GM23338 (cell line): ENCODE measurements around the gene DHRS2.

Experiments
- CREB1 ChIP-seq: fragments of 250-450 bp; sonication (Bioruptor Pico); IDR thresholded peaks from 2 replicates; pipeline ENCODE4 v1.5.0; 2020; ENCODE audit warnings: low read depth, mild to moderate bottlenecking, moderate library complexity
- CTCF ChIP-seq, 2 experiments: fragments of 200-600 bp in 1 of 2; sonication (generic) in 1 of 2; conservative IDR thresholded peaks; 2 replicates each; pipeline versions ENCODE4 v1.5.1 to v1.6.1; 2016 to 2017; ENCODE audit warnings: antibody characterized with exemption in 2 of 2, low read depth in 2 of 2, mild to moderate bottlenecking in 2 of 2, moderate library complexity in 1 of 2
- ETS1 ChIP-seq: IDR thresholded peaks from 2 replicates; pipeline ENCODE4 v1.6.1; 2016; ENCODE audit warnings: antibody characterized with exemption
- EZH2 ChIP-seq: fragments of 200-600 bp; sonication (generic); IDR thresholded peaks from one replicate; pipeline ENCODE4 v1.8.0; 2017; ENCODE audit warnings: antibody characterized with exemption, mild to moderate bottlenecking, low read depth; ENCODE audit not compliant: unreplicated experiment
- EZH2phosphoT487 ChIP-seq: fragments of 200-600 bp; sonication (generic); IDR thresholded peaks from one replicate; pipeline ENCODE4 v1.8.1; 2018; ENCODE audit warnings: antibody characterized with exemption; ENCODE audit not compliant: unreplicated experiment
- JUNB ChIP-seq: IDR thresholded peaks from one replicate; pipeline ENCODE4 v1.6.1; 2016; ENCODE audit warnings: antibody characterized with exemption; ENCODE audit not compliant: unreplicated experiment
- NANOG ChIP-seq: IDR thresholded peaks from 2 replicates; pipeline ENCODE4 v1.6.1; 2016; ENCODE audit warnings: antibody characterized with exemption, borderline replicate concordance
- POLR2AphosphoS5 ChIP-seq: IDR thresholded peaks from 2 replicates; pipeline ENCODE4 v1.6.1; 2016; ENCODE audit warnings: antibody characterized with exemption, low read depth
- REST ChIP-seq: IDR thresholded peaks from one replicate; pipeline ENCODE4 v1.6.1; 2018; ENCODE audit warnings: antibody characterized with exemption; ENCODE audit not compliant: unreplicated experiment
- STAT1 ChIP-seq: IDR thresholded peaks from one replicate; pipeline ENCODE4 v1.6.1; 2016; ENCODE audit warnings: antibody characterized with exemption; ENCODE audit not compliant: unreplicated experiment
- ZNF114 ChIP-seq: fragments of 250-450 bp; sonication (Bioruptor Pico); IDR thresholded peaks from 2 replicates; pipeline ENCODE4 v1.5.0; 2020; ENCODE audit warnings: mild to moderate bottlenecking, moderate library complexity
- ZNF331 ChIP-seq: fragments of 250-450 bp; sonication (Bioruptor Pico); IDR thresholded peaks from 2 replicates; pipeline ENCODE4 v1.5.0; 2020; ENCODE audit warnings: low read depth, mild to moderate bottlenecking, moderate library complexity

GRCh38 chr14:23617539-23617938 lies 18.6 kb upstream of the DHRS2 start:
- TF ChIP-seq CTCF (conservative IDR thresholded peaks at IDR 0.05; ENCODE audit: low read depth in 2 of 2) (no peak), REST (no peak), POLR2AphosphoS5 (no peak), EZH2 (no peak), EZH2phosphoT487 (no peak), NANOG (no peak), JUNB (no peak), CREB1 (CRISPR knock-in tag) (no peak), ZNF331 (CRISPR knock-in tag) (no peak), STAT1 (no peak), ETS1 (no peak), ZNF114 (CRISPR knock-in tag) (no peak)
